ENCODE data around the gene HCAR1. TPM values are rescaled to one million over a fixed set of nuclear protein-coding genes. Genes with fewer than 3 reads are reported as not detected.
"Not testable (repeated sequence)": the region's sequence is repeated elsewhere in the genome, so short reads cannot be mapped to it uniquely, and the experiment has no call there.

HCAR1 gene
- total RNA-seq, 4 donors from 2014 or later = 0.10 to 0.89 (median 0.29) TPM

DNA sequence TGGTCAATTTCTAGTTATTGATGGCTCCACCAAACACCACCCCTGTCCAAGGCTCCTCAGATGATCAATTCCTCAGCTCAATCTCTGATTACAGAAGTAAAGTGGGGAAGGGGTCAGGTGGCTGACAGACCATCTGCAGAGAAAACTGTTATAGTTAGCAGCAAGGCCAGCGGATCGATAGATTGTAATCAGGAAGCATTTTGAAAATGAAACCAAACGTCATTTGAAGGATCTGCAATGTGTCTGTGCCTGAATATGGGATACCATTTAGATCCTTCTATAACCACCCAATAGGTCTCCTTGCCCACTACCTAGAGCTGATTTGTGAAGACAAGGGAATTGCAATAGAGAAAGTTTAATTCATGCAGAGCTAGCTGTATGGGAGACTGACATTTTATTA lies 39.1 kb downstream of the HCAR1 start:
- no peaks in the 10 kb centered on the region for H3K4me1 ChIP-seq
- H3K27me3 ChIP-seq = no peaks in the 10 kb centered on the region
- no peaks in the 10 kb centered on the region for H3K9me3 ChIP-seq
- TF ChIP-seq EP300 (IDR thresholded peaks at IDR 0.05) = no peak
- no peak for TF ChIP-seq POLR2A (IDR thresholded peaks at IDR 0.05)
- DNase-seq (ENCODE audit: low spot score in 2 of 2) = no peak
- no peak overlapping the region for H3K4me3 ChIP-seq
- no peak overlapping the region for H3K27ac ChIP-seq
- H3K36me3 ChIP-seq = no peaks in the 10 kb centered on the region
- 84% methylated on average over 3 of the region's 3 CpGs for WGBS

DNA sequence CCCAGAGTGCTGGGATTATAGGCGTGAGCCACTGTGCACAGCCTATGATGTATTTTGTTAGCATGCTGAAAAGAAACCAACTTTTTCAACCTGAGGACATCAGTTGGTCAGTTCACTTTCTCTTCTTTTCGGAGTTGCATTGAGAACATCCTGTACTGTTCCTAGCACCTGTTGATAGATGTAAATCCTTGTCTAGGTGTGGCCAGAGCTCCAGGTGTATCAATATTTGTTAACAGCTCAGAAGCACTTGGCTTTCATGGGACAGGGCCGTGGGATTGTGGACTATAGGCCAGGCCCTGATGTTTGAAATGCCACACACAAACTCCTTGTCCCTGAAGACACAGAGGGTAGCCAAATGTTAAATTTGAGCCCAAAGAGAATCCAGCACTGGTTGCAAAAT lies 42.4 kb downstream of the HCAR1 start:
- WGBS = 97% methylated on average over 3 of the region's 3 CpGs
- Histone ChIP-seq H3K36me3 (no peaks in the 10 kb centered on the region), H3K9me3 (no peaks in the 10 kb centered on the region), H3K4me3 (no peak overlapping the region), H3K27me3 (no peaks in the 10 kb centered on the region), H3K27ac (no peak overlapping the region), H3K4me1 (no peaks in the 10 kb centered on the region)
- DNase-seq (ENCODE audit: low spot score in 2 of 2) = no peak
- TF ChIP-seq, protein P1, sequence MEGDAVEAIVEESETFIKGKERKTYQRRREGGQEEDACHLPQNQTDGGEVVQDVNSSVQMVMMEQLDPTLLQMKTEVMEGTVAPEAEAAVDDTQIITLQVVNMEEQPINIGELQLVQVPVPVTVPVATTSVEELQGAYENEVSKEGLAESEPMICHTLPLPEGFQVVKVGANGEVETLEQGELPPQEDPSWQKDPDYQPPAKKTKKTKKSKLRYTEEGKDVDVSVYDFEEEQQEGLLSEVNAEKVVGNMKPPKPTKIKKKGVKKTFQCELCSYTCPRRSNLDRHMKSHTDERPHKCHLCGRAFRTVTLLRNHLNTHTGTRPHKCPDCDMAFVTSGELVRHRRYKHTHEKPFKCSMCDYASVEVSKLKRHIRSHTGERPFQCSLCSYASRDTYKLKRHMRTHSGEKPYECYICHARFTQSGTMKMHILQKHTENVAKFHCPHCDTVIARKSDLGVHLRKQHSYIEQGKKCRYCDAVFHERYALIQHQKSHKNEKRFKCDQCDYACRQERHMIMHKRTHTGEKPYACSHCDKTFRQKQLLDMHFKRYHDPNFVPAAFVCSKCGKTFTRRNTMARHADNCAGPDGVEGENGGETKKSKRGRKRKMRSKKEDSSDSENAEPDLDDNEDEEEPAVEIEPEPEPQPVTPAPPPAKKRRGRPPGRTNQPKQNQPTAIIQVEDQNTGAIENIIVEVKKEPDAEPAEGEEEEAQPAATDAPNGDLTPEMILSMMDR (IDR thresholded peaks at IDR 0.05) = no peak
- TF ChIP-seq EP300 (IDR thresholded peaks at IDR 0.05) (no peak), POLR2A (IDR thresholded peaks at IDR 0.05) (no peak), POLR2AphosphoS5 (IDR thresholded peaks at IDR 0.05) (no peak)

DNA sequence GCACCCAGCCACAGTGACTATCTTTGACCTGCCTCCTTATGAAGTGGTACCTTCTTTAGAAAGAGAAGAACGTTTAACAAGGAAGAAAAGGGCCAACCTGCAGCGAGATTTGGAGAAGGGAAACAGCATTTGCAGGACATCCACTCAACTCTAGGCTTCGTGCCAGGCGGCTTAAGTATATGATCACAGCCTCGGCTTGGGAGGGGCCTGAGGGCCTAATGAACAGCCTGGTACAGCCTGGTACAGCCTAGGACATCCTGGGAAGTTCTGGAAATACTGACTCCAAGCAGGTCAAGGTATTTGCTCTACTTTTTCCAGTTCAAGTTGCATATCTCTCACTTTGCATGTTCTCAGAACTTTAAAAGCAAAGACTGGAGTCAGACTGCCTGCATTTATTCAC lies 43.6 kb downstream of the HCAR1 start:
- Histone ChIP-seq H3K27me3 (no peaks in the 10 kb centered on the region), H3K27ac (no peak overlapping the region)
- WGBS = 52% methylated on average over 3 of the region's 5 CpGs

DNA sequence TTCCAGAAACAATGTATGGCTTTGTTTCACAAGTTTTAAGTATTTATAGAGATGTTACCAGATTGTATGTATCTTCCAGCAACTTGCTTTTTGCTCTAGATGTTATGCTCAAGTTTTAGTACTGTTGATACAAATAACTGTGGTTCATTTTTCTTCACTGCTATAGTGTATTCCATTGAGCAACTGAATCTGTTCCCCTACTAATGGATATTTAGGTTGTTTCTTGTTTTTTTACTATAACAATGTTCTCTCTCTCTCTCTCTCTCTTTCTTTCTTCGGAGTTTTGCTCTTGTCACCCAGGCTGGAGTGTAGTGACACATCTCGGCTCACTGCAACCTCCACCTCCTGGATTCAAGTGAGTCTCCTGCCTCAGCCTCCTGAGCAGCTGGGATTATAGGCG lies 44.1 kb downstream of the HCAR1 start:
- H3K9me3 ChIP-seq = no peaks in the 10 kb centered on the region
- H3K27me3 ChIP-seq = no peaks in the 10 kb centered on the region
- no peaks in the 10 kb centered on the region for H3K36me3 ChIP-seq
- TF ChIP-seq EP300 (IDR thresholded peaks at IDR 0.05) (no peak), POLR2AphosphoS5 (IDR thresholded peaks at IDR 0.05) (no peak)
- no peak for DNase-seq (ENCODE audit: low spot score in 2 of 2)
- H3K27ac ChIP-seq = no peak overlapping the region
- no peak overlapping the region for H3K4me3 ChIP-seq
- no peaks in the 10 kb centered on the region for H3K4me1 ChIP-seq
- 77% methylated on average over 3 of the region's 3 CpGs for WGBS

More for the DNA sequence above, 43.6 kb downstream of the HCAR1 start:
- Histone ChIP-seq H3K4me3 (no peak overlapping the region), H3K9me3 (no peaks in the 10 kb centered on the region), H3K4me1 (no peaks in the 10 kb centered on the region), H3K36me3 (no peaks in the 10 kb centered on the region)
- TF ChIP-seq POLR2AphosphoS5 (IDR thresholded peaks at IDR 0.05) = no peak
- no peak for TF ChIP-seq POLR2A (IDR thresholded peaks at IDR 0.05)
- TF ChIP-seq, protein P1 (IDR thresholded peaks at IDR 0.05) = no peak
- TF ChIP-seq EP300 (IDR thresholded peaks at IDR 0.05) = no peak
- no peak for DNase-seq (ENCODE audit: low spot score in 2 of 2)

DNA sequence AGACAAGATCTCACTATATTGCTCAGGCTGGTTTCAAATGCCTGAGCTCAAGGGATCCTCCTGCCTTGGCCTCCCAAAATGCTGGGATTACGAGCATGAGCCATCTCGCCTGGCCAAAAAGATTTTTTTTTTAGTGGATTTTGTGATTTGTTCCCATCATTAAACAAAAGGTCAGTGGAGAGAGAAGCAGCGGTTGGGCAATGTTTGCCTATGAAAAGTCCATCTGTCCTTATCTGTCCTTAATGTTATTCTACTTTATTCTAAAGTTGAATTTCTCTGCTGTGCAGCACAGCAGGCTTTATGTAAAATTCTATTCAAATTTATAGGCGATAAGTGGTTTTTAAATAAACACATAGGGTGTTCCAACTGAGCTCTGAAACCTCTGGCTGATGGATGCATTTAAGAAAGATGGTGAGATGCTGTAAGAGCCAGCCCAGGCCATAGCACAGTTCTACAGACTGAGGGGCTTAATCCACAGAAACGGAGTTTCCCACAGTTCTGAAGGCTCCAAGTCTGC lies 46.3 kb downstream of the HCAR1 start:
- H3K27ac ChIP-seq = no peak overlapping the region
- no peaks in the 10 kb centered on the region for H3K4me1 ChIP-seq
- no peak for TF ChIP-seq POLR2AphosphoS5 (IDR thresholded peaks at IDR 0.05)

DNA sequence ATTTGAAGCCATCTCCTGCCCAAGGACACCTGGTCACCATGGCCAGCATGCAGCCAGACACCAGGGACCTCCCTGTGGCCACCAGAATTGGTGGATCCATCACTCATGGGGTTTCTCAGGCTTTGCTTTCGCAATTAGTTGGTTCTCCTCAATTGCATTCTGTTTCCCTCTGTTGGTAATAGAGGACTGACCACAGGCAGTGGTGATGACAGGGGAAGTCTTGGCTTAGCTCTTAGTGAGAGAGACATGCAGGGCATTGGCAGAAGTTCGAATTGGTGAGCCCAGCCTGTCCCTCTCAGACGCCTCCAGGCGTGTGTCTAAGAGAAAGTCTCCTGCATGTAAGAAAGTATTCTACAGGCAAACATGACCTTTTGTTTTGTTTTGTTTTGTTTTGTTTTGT lies 48.8 kb downstream of the HCAR1 start:
- no peaks in the 10 kb centered on the region for H3K9me3 ChIP-seq
- no peak overlapping the region for H3K4me3 ChIP-seq
- 74% methylated on average over 4 of the region's 4 CpGs for WGBS
- DNase-seq (ENCODE audit: low spot score in 2 of 2) = no peak
- no peak overlapping the region for H3K27ac ChIP-seq
- TF ChIP-seq POLR2A (IDR thresholded peaks at IDR 0.05) = no peak
- TF ChIP-seq POLR2AphosphoS5 (IDR thresholded peaks at IDR 0.05) = no peak
- no peak for TF ChIP-seq EP300 (IDR thresholded peaks at IDR 0.05)
- TF ChIP-seq, protein P1 (IDR thresholded peaks at IDR 0.05) = no peak
- H3K4me1 ChIP-seq = no peaks in the 10 kb centered on the region
- H3K36me3 ChIP-seq = no peaks in the 10 kb centered on the region
- H3K27me3 ChIP-seq = no peaks in the 10 kb centered on the region

More for the DNA sequence above, 46.3 kb downstream of the HCAR1 start:
- H3K4me3 ChIP-seq = no peak overlapping the region
- no peaks in the 10 kb centered on the region for H3K36me3 ChIP-seq
- H3K9me3 ChIP-seq = no peaks in the 10 kb centered on the region
- H3K27me3 ChIP-seq = no peaks in the 10 kb centered on the region
- WGBS = 83% methylated on average over 5 of the region's 5 CpGs
- DNase-seq (ENCODE audit: low spot score in 2 of 2) = no peak

DNA sequence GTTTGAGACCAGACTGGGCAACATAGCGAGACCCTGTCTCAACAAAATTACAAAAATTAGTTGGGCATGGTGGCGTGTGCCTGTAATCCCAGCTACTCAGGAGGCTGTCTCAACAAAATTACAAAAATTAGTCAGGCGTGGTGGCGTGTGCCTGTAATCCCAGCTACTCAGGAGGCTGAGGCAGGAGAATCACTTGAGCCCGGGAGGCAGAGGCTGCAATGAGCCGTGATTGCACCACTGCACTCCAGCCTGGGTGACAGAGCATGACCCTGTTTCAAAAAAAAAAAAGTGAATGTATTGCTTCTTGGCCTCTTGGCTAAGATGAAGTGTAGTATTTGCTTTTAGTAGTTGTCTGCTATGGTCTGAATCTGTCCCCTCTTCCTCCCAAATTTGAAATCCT lies 49.7 kb downstream of the HCAR1 start:
- not testable (repeated sequence) for H3K9me3 ChIP-seq; H3K36me3 ChIP-seq; DNase-seq (ENCODE audit: low spot score in 2 of 2); H3K4me3 ChIP-seq; H3K4me1 ChIP-seq; H3K27me3 ChIP-seq; H3K27ac ChIP-seq
- 94% methylated on average over 6 of the region's 6 CpGs for WGBS

DNA sequence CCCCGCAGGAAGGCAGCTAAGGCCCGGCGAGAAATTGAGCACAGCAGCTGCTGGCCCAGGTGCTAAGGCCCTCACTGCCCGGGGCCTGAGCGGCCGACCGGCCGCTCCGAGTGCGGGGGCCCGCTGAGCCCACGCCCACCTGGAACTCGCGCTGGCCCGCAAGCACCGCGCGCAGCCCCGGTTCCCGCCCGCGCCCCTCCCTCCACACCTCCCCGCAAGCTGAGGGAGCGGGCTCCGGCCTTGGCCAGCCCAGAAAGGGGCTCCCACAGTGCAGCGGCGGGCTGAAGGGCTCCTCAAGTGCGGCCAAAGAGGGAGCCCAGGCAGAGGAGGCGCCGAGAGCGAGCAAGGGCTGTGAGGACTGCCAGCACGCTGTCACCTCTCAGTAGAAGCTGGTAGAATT lies 53.9 kb downstream of the HCAR1 start:
- H3K4me1 ChIP-seq; H3K27me3 ChIP-seq; H3K9me3 ChIP-seq; DNase-seq (ENCODE audit: low spot score in 2 of 2); H3K4me3 ChIP-seq; H3K36me3 ChIP-seq; H3K27ac ChIP-seq: not testable (repeated sequence)
- WGBS = 82% methylated on average over 9 of the region's 32 CpGs

All from suprapubic skin (tissue), 4 donors.